Common myeloid progenitor, CD34-positive (primary cell): ENCODE measurements around the gene CNTN4.

Source experiments
- CTCF ChIA-PET: fragments of 350-600 bp; sonication (Branson Sonifier 250); formaldehyde crosslinking; loops from one replicate; lab custom pipeline; 2021; ENCODE audit warnings: antibody characterized with exemption; lab: Charles Lee
- POLR2A ChIA-PET: fragments of 350-600 bp; sonication (Branson Sonifier 250); formaldehyde crosslinking; loops from one replicate; lab custom pipeline; 2021; ENCODE audit warnings: antibody characterized with exemption; lab: Charles Lee
- DNase-seq, 3 donors: peaks; one replicate each; pipeline versions ENCODE4 v3.0.0 to v3.0.0-alpha.2; 2013
- H3K27ac ChIP-seq, 2 experiments: 1 replicate in 1 of 2; 2 replicates in 1 of 2; pipeline ENCODE4 v1.7.0; 2013; ENCODE audit warnings: inconsistent platforms in 2 of 2, low read length in 2 of 2, mild to moderate bottlenecking in 2 of 2, low read depth in 1 of 2, moderate library complexity in 1 of 2; ENCODE audit not compliant: severe bottlenecking in 2 of 2, insufficient read depth in 1 of 2, poor library complexity in 1 of 2
- H3K27me3 ChIP-seq, 5 experiments: replicated peaks in 2 of 5; 1 replicate in 3 of 5; 2 replicates in 2 of 5; pipeline versions ENCODE4 v1.6.1 to v1.7.0; 2013; ENCODE audit warnings: low read length in 4 of 5, mild to moderate bottlenecking in 2 of 5, moderate library complexity in 2 of 5, inconsistent platforms in 1 of 5; ENCODE audit not compliant: insufficient read depth in 5 of 5, control insufficient read depth in 4 of 5
- H3K36me3 ChIP-seq, 4 experiments: 1 replicate in 2 of 4; 2 replicates in 2 of 4; pipeline versions ENCODE4 v1.6.1 to v1.7.0; 2013; ENCODE audit warnings: low read length in 3 of 4, control low read depth in 1 of 4, mild to moderate bottlenecking in 1 of 4; ENCODE audit not compliant: control insufficient read depth in 4 of 4, insufficient read depth in 4 of 4
- H3K4me1 ChIP-seq, 4 experiments: 1 replicate in 3 of 4; 2 replicates in 1 of 4; pipeline versions ENCODE4 v1.6.1 to v1.7.1; 2013; ENCODE audit warnings: low read length in 3 of 4, mild to moderate bottlenecking in 3 of 4, control low read depth in 1 of 4, inconsistent platforms in 1 of 4, moderate library complexity in 1 of 4; ENCODE audit not compliant: control insufficient read depth in 4 of 4, insufficient read depth in 4 of 4; ENCODE audit errors: control extremely low read depth in 1 of 4
- H3K4me3 ChIP-seq, 7 experiments: 1 replicate in 4 of 7; 2 replicates in 3 of 7; pipeline versions ENCODE4 v1.5.1 to v1.7.0; 2013; ENCODE audit warnings: mild to moderate bottlenecking in 7 of 7, low read length in 6 of 7, moderate library complexity in 6 of 7, inconsistent platforms in 2 of 7, low read depth in 2 of 7, control low read depth in 1 of 7; ENCODE audit not compliant: insufficient read depth in 4 of 7, control insufficient read depth in 1 of 7; ENCODE audit errors: extremely low read depth in 1 of 7
- H3K9me3 ChIP-seq, 5 experiments: 1 replicate in 4 of 5; 2 replicates in 1 of 5; pipeline versions ENCODE4 v1.6.1 to v1.7.1; 2013; ENCODE audit warnings: low read length in 4 of 5, mild to moderate bottlenecking in 2 of 5, inconsistent platforms in 1 of 5, low read depth in 1 of 5, moderate library complexity in 1 of 5; ENCODE audit not compliant: control insufficient read depth in 4 of 5, insufficient read depth in 2 of 5; ENCODE audit errors: control extremely low read depth in 1 of 5
- WGBS: methylation state at CpG from one replicate; pipeline ENCODE4 v1.1.5; 2013; ENCODE audit not compliant: insufficient coverage; 5-methylcytosine and 5-hydroxymethylcytosine counted together

Gene CNTN4

DNA sequence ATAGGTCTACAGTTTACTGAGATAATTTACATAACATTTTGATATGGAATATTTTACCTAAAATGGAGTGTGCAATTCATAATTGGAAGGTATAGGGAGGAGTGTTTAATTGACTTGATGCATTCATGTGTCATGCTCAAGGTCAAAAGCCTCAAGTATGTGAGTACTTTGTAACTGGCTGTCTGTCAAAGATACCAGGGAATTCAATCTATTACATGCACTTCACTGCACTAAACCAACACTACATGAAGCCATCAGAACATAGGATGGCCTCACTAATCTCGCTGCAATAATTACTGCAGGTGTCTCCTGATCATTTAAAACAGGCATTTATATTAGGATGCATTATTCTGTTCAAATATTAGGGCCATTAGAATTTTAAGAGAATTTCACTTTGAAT, 367.2 kb downstream of the CNTN4 start:
- H3K27me3 ChIP-seq = no peaks in the 10 kb centered on the region
- ChIA-PET POLR2A (no interaction called here), CTCF (no interaction called here)
- WGBS = no CpG with 5 or more reads among the region's 1 CpG
- H3K27ac ChIP-seq = no peak overlapping the region
- no peaks in the 10 kb centered on the region for H3K36me3 ChIP-seq
- no peak overlapping the region for H3K4me3 ChIP-seq
- DNase-seq = no peak
- no peaks in the 10 kb centered on the region for H3K9me3 ChIP-seq
- H3K4me1 ChIP-seq = no peaks in the 10 kb centered on the region

DNA sequence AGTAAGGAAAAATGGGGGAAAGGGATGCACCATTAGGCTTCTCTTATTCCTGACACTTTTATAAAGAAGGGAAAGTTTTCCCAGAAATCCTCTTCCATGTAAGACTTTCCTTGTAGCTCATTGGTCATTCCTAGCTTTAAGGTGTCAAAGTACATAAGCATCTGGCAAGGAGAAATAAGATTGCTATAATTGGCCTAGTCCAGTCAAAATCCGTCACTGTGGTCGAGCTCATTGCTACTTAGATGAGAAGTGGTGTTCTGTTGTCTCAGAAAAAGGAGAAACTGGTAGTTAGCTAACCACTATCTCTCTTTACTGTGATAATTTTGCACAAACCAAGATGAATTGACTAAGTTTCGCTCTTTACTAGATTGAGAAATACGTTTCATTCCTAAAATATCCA, 370.1 kb downstream of the CNTN4 start:
- WGBS = 73% methylated on average over 2 of the region's 4 CpGs
- Histone ChIP-seq H3K36me3 (no peaks in the 10 kb centered on the region), H3K27ac (no peak overlapping the region), H3K9me3 (no peaks in the 10 kb centered on the region), H3K4me3 (no peak overlapping the region), H3K27me3 (no peaks in the 10 kb centered on the region), H3K4me1 (no peaks in the 10 kb centered on the region)
- ChIA-PET CTCF (no interaction called here), POLR2A (no interaction called here)
- DNase-seq = no peak

GRCh38 chr3:2476996-2477395, 378.3 kb downstream of the CNTN4 start:
- DNase-seq = no peak
- CTCF ChIA-PET = no interaction called here
- POLR2A ChIA-PET = no interaction called here
- H3K4me1 ChIP-seq = no peaks in the 10 kb centered on the region
- H3K27ac ChIP-seq = no peak overlapping the region
- no peak overlapping the region for H3K4me3 ChIP-seq
- no peaks in the 10 kb centered on the region for H3K36me3 ChIP-seq
- no peaks in the 10 kb centered on the region for H3K27me3 ChIP-seq
- peaks cover 0 to 2% (median 0%) of the 10 kb centered on the region in 5 experiments for H3K9me3 ChIP-seq

GRCh38 chr3:2477620-2478019, 379.0 kb downstream of the CNTN4 start:
- no peaks in the 10 kb centered on the region for H3K4me1 ChIP-seq
- no peaks in the 10 kb centered on the region for H3K36me3 ChIP-seq
- H3K27me3 ChIP-seq = no peaks in the 10 kb centered on the region
- no peak overlapping the region for H3K4me3 ChIP-seq
- no peak for DNase-seq
- no peak overlapping the region for H3K27ac ChIP-seq
- ChIA-PET CTCF (no interaction called here), POLR2A (no interaction called here)
- WGBS = 100% methylated on average over 4 of the region's 5 CpGs
- peaks cover 0 to 2% (median 0%) of the 10 kb centered on the region in 5 experiments for H3K9me3 ChIP-seq

DNA sequence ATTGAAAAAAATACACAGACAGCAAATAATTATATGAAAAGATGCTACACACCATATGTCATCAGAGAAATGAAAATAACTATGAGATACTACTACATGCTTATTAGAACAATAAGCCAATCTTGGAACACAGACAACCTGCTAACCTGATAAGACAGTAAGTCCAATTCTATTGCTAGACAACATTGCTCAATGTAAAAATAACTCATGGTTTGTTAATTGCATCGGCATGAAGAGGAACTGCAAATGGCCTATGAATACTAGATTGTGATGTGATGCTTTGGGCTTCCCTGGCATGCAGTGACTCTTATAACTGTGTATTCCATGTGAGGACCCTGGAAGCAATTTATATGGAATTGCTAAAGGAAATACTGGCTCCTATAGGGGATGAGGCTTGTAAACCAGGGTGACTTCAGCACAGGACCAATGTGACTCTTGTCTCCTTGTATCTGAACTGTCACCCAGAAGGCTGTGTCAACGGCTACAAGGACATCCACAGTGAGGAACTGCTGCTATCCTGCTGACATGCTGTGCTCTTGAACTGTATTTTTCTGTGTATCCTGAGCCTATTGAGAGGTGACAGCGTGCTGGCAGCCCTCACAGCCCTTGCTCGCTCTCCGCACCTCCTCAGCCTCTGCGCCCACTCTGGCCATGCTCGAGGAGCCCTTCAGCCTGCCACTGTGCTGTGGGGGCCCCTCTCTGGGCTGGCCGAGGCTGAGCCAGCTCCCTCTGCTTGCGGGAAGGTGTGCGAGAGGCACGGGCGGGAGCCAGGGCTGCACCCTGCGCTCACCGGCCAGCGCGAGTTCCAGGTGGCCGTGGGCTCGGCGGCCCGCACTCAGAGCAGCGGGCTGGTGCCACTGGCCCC, 385.7 kb downstream of the CNTN4 start:
- CTCF ChIA-PET = no interaction called here
- H3K4me3 ChIP-seq = no peak overlapping the region
- peaks cover 0 to 3% (median 0%) of the 10 kb centered on the region in 5 experiments for H3K9me3 ChIP-seq
- WGBS = 98% methylated on average over 19 of the region's 21 CpGs
- no peaks in the 10 kb centered on the region for H3K27me3 ChIP-seq
- POLR2A ChIA-PET = no interaction called here
- no peaks in the 10 kb centered on the region for H3K4me1 ChIP-seq
- no peak for DNase-seq
- no peak overlapping the region for H3K27ac ChIP-seq
- H3K36me3 ChIP-seq = no peaks in the 10 kb centered on the region

GRCh38 chr3:2485027-2485375, 386.3 kb downstream of the CNTN4 start:
- POLR2A ChIA-PET = no interaction called here

DNA sequence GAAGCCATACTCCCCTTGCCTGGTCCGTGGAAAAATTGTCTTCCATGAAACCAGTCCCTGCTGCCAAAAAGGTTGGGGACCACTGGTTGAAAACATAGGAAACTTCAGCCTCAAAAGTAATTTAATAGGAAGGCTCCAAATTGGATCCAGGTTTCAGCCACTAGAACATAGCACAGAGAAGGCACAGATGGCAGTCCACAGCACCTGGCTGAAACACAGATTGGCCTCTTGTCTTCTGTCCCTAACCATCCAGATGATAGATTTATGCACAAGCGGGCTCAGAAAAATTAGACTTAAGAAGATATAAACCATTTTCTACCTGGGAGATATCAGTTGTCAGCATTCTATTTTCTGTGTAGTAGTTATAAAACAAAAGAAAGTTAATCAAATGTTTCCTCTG, 397.1 kb downstream of the CNTN4 start:
- Histone ChIP-seq H3K36me3 (no peaks in the 10 kb centered on the region), H3K27ac (no peak overlapping the region), H3K9me3 (peaks cover 0 to 2% (median 0%) of the 10 kb centered on the region in 5 experiments), H3K4me1 (no peaks in the 10 kb centered on the region), H3K4me3 (no peak overlapping the region), H3K27me3 (no peaks in the 10 kb centered on the region)
- no peak for DNase-seq
- WGBS = 100% methylated on average over 2 of the region's 2 CpGs
- CTCF ChIA-PET = no interaction called here
- POLR2A ChIA-PET = no interaction called here

More at GRCh38 chr3:2485027-2485375, 386.3 kb downstream of the CNTN4 start:
- no peaks in the 10 kb centered on the region for H3K36me3 ChIP-seq
- 89% methylated on average over 21 of the region's 21 CpGs for WGBS
- H3K27ac ChIP-seq = no peak overlapping the region
- DNase-seq = no peak
- peaks cover 0 to 3% (median 0%) of the 10 kb centered on the region in 5 experiments for H3K9me3 ChIP-seq
- H3K4me3 ChIP-seq = no peak overlapping the region
- no peaks in the 10 kb centered on the region for H3K27me3 ChIP-seq
- H3K4me1 ChIP-seq = no peaks in the 10 kb centered on the region
- CTCF ChIA-PET = no interaction called here
